Subcutaneous abdominal adipose tissue (tissue), 5 donors: ENCODE measurements around the gene PARL.
"Not testable (repeated sequence)": the region's sequence is repeated elsewhere in the genome, so short reads cannot be mapped to it uniquely, and the experiment has no call there.

Source experiments
- H3K27ac ChIP-seq: one replicate; pipeline ENCODE4 v1.7.0; 2013; ENCODE audit warnings: low read depth, mild to moderate bottlenecking, inconsistent platforms, low read length, moderate library complexity
- H3K27me3 ChIP-seq, 5 donors: one replicate each; pipeline ENCODE4 v1.7.0; 2013; ENCODE audit warnings: low read length in 5 of 5, inconsistent platforms in 1 of 5; ENCODE audit not compliant: control insufficient read depth in 5 of 5, insufficient read depth in 4 of 5
- H3K36me3 ChIP-seq, 5 donors: one replicate each; pipeline ENCODE4 v1.7.0; 2013; ENCODE audit warnings: low read length in 5 of 5; ENCODE audit not compliant: control insufficient read depth in 5 of 5, insufficient read depth in 5 of 5
- H3K4me1 ChIP-seq, 5 donors: one replicate each; pipeline ENCODE4 v1.7.0; 2013; ENCODE audit warnings: low read length in 5 of 5, mild to moderate bottlenecking in 3 of 5, moderate library complexity in 1 of 5; ENCODE audit not compliant: control insufficient read depth in 5 of 5, insufficient read depth in 5 of 5
- H3K4me3 ChIP-seq, 5 donors: one replicate each; pipeline ENCODE4 v1.7.0; 2013; ENCODE audit warnings: low read length in 5 of 5, low read depth in 1 of 5
- H3K9ac ChIP-seq, 5 donors: one replicate each; pipeline ENCODE4 v1.7.0; 2013; ENCODE audit warnings: low read length in 5 of 5, mild to moderate bottlenecking in 4 of 5, moderate library complexity in 3 of 5
- H3K9me3 ChIP-seq, 5 donors: one replicate each; pipeline ENCODE4 v1.7.0; 2013; ENCODE audit warnings: low read length in 5 of 5; ENCODE audit not compliant: control insufficient read depth in 5 of 5
- donor health status: healthy.
- donor health status: healthy.
- donor health status: healthy.
- donor health status: healthy.
- donor health status: healthy.

The PARL gene

DNA sequence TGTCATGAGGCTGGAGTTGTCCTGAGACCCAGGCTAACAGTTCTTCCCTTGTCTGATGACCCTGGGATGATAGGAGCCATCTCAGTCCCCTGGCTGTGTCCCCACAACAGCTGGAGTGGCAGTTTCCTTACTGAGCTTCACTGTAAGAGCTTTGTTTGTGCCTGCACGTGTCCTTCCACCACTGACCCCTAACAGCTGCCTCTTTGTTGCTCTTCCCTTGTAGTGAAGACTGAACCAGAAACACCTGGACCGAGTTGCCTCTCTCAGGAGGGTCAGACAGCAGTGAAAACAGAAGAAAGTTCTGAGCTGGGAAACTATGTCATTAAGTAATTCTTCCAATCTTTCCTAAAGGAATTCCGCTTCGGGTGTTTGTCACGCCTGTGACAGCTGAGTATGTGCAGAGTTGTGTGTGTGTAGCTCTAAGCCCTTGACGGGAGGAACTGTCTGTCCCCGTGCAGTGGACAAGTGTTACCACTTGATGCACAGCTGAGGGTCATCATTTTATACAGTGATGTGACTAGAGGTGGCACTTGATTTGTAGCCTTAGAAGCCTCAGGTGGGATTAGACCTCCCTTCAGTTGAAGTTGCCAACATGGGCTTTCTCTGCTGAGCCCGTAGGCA lies 84.3 kb downstream of the PARL start:
- H3K4me3 ChIP-seq: no peak overlapping the region
- H3K4me1 ChIP-seq: no peaks in the 10 kb centered on the region
- H3K9ac ChIP-seq: no peak overlapping the region
- H3K36me3 ChIP-seq: peaks cover 15 to 77% (median 61%) of the 10 kb centered on the region in 5 donors
- no peak overlapping the region for H3K27ac ChIP-seq
- H3K9me3 ChIP-seq: no peaks in the 10 kb centered on the region
- no peaks in the 10 kb centered on the region for H3K27me3 ChIP-seq

DNA sequence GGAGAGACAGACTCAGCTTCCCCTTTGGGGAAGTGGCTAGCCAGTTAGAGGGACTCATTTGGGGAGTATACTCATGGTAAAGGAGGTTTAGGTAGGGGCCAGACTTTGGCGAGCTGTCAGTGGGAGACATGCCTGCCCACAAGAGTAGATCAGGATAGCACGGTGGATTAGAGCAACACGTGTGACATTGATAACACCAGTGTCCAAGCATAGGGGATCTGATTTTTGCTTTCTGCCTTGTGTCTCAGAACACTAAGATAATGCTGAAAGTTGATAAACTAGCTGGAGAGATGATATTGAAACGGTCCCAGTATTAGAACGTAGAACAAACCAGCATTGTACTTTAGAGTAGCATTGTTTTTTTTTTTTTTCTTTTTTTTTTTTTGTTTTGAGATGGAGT lies 85.2 kb downstream of the PARL start:
- Histone ChIP-seq H3K4me1 (no peaks in the 10 kb centered on the region), H3K27me3 (no peaks in the 10 kb centered on the region), H3K27ac (no peak overlapping the region), H3K9ac (no peak overlapping the region), H3K9me3 (no peaks in the 10 kb centered on the region), H3K36me3 (peaks cover 15 to 68% (median 61%) of the 10 kb centered on the region in 5 donors), H3K4me3 (no peak overlapping the region)

DNA sequence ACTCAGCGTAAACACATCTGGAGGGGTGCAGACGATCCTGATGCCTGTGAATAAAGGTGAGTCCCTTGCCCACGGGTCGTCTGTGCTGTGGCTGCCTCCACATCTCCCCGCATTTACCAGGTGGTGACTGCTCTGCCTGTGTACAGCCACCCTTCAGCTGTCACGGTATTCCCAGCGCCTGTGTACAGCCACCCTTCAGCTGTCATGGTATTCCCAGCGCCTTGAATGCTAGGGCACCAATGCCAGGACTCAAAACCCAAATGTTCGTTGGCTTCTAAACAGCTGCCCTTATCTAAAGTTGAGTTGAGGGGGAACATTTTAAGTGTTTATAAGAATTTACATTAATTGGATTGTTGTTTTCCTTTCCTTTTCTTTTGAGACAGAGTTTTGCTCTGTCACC lies 86.7 kb downstream of the PARL start:
- Histone ChIP-seq H3K27ac (no peak overlapping the region), H3K36me3 (peaks cover 15 to 60% (median 55%) of the 10 kb centered on the region in 5 donors), H3K27me3 (no peaks in the 10 kb centered on the region), H3K4me3 (no peak overlapping the region), H3K4me1 (no peaks in the 10 kb centered on the region), H3K9me3 (no peaks in the 10 kb centered on the region), H3K9ac (no peak overlapping the region)

DNA sequence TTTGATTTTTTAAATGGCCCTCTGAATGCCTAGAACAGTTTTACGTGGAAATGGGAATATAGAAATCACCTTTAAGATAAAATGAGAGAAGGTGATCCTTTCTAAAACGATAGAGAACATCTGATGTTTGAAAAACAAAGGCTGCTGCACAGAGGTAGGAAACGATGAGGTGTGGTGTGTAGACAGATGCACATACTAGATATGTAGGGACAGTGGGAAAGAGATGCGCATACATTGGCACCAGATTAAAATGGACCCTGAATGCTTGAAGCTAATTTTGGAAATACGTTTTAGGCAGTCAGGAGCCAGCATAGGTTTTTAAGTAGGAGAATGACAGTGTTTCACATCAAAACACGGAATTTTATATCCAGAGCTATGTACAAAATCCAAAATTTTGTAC lies 88.3 kb downstream of the PARL start:
- Histone ChIP-seq H3K9ac (no peak overlapping the region), H3K36me3 (peaks cover 16 to 54% (median 47%) of the 10 kb centered on the region in 5 donors), H3K4me3 (no peak overlapping the region), H3K27ac (no peak overlapping the region), H3K27me3 (no peaks in the 10 kb centered on the region), H3K9me3 (no peaks in the 10 kb centered on the region), H3K4me1 (no peaks in the 10 kb centered on the region)

DNA sequence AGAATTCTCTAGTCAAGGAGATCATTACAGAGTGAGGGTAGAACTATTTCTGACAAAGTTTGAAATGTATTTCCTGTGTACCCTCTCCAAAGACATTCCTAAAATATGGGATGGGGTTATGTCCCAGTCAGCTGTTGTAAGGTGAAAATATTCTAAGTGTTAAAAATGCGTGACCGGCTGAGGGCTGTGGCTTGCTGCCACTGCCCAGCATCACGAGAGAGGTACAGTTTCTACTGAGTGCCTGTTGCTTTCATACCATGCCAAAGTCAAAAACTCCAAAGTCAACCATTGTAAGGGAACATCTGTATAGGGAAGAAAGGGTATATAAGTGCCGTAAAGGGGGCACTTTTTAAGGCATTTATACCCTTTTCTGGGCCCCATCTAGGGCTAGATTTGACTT lies 90.2 kb downstream of the PARL start:
- H3K9ac ChIP-seq: no peak overlapping the region
- H3K36me3 ChIP-seq: peaks cover 17 to 54% (median 47%) of the 10 kb centered on the region in 5 donors

DNA sequence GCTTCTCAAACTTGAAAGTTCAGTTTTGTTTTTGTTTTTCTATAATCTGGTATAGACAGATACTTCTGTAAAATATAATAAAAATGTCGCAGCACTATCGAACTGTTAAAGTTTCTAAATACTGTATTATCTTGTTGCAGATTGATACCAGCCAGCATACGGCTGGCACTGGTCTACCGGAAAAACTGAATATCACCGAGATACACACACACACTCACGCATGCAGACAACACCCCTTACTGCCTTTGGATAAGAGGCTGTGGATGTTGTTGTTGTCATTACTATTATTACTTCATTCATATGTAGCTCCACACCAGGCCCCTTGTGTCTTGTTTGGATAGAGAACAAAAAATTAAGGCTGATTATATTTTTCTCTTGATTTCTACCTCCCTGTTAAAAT lies 91.7 kb downstream of the PARL start:
- no peaks in the 10 kb centered on the region for H3K27me3 ChIP-seq
- H3K9ac ChIP-seq: no peak overlapping the region
- peaks cover 19 to 47% (median 40%) of the 10 kb centered on the region in 5 donors for H3K36me3 ChIP-seq
- H3K27ac ChIP-seq: no peak overlapping the region
- H3K4me1 ChIP-seq: no peaks in the 10 kb centered on the region
- H3K9me3 ChIP-seq: no peaks in the 10 kb centered on the region
- H3K4me3 ChIP-seq: no peak overlapping the region

More for the DNA sequence above, 90.2 kb downstream of the PARL start:
- H3K9me3 ChIP-seq: no peaks in the 10 kb centered on the region
- H3K27ac ChIP-seq: no peak overlapping the region
- no peaks in the 10 kb centered on the region for H3K4me1 ChIP-seq
- no peaks in the 10 kb centered on the region for H3K27me3 ChIP-seq
- H3K4me3 ChIP-seq: no peak overlapping the region

DNA sequence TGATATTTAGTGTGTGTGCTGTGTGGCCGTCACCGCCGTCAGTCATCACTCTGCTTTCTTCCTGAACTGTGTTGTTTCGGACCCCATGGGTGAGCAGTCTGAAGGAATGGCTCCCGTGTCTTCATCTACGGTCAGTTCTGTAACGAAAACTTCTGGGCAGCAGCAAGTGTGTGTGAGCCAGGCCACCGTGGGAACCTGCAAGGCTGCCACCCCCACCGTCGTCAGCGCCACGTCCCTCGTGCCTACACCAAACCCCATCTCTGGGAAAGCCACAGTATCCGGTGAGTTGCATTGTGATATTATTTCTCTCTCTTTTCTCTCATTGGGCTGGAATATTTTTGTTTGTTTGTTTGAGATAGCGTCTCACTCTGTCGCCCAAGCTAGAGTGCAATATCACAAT lies 94.0 kb downstream of the PARL start:
- Histone ChIP-seq H3K27ac (no peak overlapping the region), H3K4me3 (no peak overlapping the region), H3K9me3 (no peaks in the 10 kb centered on the region), H3K27me3 (no peaks in the 10 kb centered on the region), H3K4me1 (peaks cover 0 to 4% (median 0%) of the 10 kb centered on the region in 5 donors), H3K36me3 (peaks cover 22 to 59% (median 50%) of the 10 kb centered on the region in 5 donors), H3K9ac (no peak overlapping the region)

DNA sequence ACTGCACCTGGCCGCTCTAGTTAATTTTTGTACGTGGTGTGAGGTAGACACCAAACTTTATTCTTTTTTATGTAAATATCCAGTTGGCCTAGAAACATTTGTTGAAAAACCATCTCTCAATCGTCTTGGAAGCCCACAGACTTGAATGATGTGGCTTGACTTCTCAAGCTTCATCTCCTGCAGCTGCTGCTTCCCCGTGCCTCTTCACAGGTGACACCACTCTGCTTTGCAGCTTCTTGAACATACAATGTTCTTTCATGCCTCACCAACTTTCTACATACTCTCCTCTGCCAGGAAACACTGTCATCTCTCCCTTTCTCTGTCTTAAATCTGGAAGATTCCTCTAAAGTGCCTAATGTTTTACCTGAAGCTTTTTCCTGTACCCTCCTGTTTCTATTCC lies 94.9 kb downstream of the PARL start:
- Histone ChIP-seq H3K4me3 (no peak overlapping the region), H3K4me1 (peaks cover 0 to 6% (median 0%) of the 10 kb centered on the region in 5 donors), H3K27ac (no peak overlapping the region), H3K27me3 (no peaks in the 10 kb centered on the region), H3K36me3 (peaks cover 22 to 61% (median 50%) of the 10 kb centered on the region in 5 donors), H3K9me3 (no peaks in the 10 kb centered on the region), H3K9ac (no peak overlapping the region)

DNA sequence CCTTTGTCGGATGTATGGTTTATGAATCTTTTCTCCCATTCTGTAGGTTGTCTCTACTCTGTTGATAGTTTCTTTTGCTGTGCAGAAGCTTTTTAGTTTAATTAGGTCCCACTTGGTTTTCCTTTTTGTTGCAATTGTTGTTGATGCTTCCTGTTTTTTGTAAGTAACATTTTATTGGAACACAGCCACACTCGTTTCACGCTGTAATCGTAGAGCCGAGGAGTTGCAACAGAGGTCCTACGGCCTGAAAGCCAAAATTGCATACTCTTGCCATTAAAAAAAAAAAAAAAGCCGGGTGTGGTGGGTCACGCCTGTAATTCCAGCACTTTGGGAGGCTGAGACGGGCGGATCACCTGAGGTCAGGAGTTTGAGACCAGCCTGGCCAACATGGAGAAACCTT lies 100.2 kb downstream of the PARL start:
- peaks cover 18 to 52% (median 32%) of the 10 kb centered on the region in 5 donors for H3K36me3 ChIP-seq
- H3K9me3 ChIP-seq, H3K4me1 ChIP-seq, H3K27me3 ChIP-seq, H3K27ac ChIP-seq, H3K4me3 ChIP-seq: not testable (repeated sequence)
- peak overlapping the region in 1 of 5 donors; percentile 25 for H3K9ac ChIP-seq

DNA sequence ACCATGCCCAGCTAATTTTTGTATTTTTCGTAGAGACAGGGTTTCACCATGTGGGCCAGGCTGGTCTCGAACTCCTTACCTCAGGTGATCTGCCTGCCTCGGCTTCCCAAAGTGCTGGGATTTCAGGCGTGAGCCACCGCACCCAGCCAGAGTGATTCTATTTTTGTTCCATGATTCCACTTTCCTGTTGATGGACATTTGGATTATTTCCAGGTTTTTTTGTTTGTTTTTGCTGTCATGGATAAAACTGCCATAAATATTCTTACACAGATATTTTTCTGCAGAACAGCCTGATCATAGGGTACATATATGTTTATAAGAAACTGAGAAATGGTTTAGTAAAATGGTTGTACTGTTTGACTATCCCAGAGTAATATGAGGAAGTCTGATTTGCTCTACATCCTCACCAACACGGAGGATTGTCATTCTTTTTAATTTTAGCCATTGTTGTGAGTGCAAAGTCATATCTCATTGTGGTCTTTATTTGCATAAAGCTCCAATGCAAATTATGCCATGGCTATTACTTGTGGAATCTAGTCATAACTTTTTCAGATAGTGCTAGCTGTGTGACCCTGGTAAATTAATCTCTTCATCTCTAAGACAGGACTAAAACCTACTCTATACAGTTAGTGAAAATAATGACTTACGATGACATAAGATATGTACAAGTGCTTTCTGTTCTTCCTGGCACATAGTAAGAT lies 102.0 kb downstream of the PARL start:
- Histone ChIP-seq H3K36me3 (peaks cover 11 to 58% (median 38%) of the 10 kb centered on the region in 5 donors), H3K4me3 (no peak overlapping the region), H3K27me3 (no peaks in the 10 kb centered on the region), H3K9me3 (no peaks in the 10 kb centered on the region), H3K9ac (no peak overlapping the region), H3K4me1 (peaks cover 0 to 10% (median 6%) of the 10 kb centered on the region in 5 donors), H3K27ac (no peak overlapping the region)
